ENCODE results near the gene FAM234A.

The FAM234A gene

DNA sequence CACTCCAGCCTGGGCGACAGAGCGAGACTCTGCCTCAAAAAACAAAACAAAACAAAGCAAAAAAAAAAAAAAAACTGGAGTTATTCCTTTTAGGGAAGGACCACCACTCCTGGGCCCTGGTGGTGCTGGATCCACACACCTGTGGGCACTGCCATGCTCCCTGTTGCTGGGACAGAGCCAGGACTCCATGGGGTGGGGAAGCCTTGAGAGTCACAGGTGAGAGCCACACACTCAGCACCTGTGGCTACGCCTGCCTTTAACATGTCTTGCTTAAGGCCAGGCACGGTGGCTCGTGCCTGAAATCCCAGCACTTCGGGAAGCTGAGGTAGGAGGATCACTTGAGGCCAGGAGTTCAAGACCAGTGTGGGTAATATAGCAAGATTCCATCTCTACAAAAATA lies 66.6 kb downstream of the FAM234A start:
- DNase-seq (ENCODE audit: low spot score), result no peak

DNA sequence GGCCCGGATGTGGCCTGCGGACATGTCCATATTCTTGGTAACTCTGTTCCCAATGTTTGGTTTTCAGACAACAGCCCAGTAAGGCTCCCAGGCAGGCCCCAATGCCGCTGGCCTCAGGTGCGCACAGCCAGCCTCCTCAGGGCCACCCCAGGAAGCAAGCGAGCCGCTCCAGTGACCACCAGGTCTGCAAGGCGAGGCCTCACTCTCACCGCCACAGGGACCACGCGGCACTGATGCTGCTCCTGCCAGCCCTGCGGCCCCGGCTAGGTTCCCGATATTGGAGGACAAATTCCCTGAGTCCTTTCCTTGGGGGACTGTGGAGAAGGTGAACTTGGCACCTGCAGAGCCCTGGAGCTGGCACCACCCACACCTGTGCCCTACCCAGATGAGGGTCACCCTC lies 67.3 kb downstream of the FAM234A start:
- DNase-seq (ENCODE audit: low spot score), result no peak

DNA sequence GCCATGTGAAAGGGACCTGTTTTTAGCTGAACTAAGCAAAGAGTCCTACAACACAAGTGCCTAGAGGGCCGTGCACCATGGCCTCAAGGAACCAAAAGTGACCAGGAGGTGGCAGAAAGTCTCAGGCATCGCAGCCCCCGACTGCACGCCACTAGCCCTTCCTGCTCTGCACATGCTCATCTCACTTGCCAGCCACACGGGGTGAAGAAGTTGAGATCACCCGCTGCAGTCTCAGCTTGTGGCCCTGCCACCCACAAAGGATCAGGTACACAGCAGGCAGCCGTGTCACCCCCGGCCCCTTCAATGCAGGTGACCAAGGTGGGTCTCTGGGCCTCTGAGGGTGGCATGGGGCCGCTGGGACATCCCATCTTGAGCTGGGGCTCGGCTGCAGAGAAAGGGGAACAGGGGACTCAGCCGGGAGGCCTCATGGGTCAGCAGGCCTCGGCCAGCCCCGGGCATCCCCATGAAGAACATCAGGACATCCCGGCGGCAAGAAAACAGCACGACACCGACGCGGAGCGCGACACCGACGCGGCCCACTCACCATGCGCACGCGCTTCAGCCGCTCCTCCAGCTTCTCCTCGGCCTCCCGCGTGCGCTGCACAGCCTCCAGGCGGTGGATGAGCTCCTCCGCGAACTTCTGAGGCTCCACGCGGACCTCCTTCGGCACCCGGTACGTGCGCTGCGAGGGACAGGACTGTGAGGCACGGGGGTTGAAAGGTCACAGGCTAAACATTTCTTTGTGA lies 69.3 kb downstream of the FAM234A start:
- DNase-seq (ENCODE audit: low spot score), result no peak

DNA sequence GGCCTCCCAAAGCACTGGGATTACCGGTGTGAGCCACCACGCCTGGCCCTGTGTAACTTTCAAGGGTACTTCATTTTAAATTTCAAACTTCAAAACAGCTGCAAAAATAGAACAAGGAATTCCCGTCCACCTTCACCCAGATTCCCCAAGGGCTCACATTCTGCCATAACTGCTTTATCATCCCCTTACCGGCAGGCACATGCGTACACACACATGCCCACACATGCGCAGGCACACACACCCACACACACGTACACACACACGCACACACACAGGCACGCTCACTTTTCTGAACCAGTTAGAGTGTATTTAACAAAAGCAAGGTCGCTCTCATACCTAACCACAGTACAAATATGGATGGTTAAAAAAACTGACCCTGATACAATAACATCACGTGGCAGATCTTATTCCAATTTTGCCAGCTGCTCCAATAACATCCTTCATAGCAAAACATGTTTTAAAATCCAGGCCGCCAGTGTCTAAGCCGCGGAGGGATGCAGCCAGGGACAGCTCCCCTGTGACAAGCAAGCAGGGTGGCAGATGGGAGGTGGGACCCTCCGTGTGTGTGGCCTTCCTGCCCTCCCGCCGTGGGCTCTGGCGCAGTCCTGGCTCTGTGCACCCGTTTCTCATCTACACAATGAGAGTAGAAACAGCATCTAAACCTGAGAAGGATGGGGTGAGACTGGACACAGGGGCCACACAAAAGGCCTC lies 71.5 kb downstream of the FAM234A start:
- DNase-seq (ENCODE audit: low spot score), result no peak

DNA sequence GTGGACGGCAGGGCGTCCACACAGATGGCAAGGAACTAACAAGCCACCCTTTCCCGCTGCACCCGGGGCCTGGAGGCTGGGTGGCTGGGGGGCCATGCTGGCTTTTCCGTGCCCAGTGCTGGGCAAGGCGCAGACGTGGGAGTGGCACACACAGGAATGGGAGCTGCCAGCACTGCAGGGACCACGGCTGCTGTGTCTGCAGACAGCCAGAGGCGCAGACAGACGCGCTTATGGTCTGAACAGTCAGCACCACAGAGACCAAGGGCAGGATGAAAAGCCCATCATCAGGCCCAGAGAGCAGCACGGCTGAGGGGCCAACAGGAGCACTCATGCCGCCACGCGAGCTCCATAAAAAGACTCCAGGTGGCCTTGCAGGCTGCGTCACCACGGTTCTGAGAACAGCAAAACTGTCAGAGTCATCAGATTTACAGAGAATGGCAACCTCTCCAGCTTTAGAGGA lies 72.3 kb downstream of the FAM234A start:
- DNase-seq (ENCODE audit: low spot score), result no peak

DNA sequence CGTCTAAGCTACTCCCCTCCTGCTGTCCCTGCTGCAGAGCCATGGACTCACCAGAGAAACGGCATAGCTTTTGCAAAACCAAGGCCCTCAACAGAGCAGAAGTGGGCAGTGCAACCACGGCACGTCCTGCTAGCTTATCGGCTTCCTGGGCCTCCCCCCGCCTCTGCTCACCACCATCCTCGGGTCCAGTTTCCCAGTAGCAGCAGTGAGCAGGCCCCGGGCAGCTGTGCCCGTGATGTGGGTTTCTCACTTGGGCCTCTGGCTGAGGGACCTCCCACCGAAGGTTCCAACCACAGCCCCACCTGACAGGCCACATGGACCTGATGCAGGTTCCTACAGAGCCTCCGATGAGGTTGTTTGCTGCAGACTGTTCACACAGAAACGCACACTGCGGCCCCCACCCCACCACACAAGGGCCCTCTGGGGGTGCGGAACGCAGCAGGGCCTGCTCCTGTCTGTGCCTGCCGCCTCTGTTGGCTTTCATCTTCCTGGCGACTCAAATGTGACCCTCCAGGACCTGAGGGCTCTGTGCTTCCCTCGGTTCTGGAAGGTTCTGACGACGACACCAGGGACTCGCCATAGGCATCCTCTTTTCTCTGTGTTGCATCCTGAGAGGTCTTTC lies 73.2 kb downstream of the FAM234A start:
- no peak for DNase-seq (ENCODE audit: low spot score)

DNA sequence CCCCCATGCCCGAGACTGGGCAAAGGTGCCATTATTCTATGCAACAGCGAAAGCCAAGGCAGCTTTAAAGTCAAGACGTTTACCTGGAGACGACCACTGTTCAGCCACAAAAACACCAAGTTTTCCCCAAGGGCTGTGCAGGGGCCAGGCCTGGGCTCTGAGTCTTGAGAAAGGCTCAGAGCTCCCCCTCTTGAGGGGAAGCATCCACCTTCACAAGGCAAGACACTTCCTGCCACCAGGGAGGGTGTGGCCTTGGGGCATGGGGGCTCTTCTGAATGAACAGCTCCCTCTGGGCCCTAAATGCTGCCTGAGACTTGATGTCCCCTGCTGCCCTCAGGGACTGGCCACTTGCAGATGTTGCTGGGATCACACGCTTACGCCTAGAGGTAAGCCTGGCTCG lies 74.9 kb downstream of the FAM234A start:
- DNase-seq (ENCODE audit: low spot score), result no peak

DNA sequence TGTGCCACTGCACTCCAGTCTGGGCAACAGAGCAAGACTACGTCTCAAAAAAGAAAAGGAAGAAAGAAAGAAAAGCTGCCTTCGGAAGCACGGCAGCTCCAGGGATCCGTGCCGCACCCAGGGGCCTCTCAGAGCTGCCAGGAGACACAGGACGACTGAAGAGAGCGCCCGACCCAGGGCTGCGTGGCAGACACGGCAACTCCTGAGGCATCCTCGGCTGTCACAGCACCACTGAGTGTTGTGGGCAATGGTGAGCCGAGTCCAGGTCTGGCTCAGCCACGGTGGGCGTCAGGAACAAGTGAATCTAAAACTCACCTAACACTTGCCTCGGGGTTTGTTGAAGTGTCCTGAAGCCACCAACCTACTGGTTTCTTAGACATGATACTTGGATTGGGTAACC lies 77.1 kb downstream of the FAM234A start:
- DNase-seq (ENCODE audit: low spot score), result no peak

DNA sequence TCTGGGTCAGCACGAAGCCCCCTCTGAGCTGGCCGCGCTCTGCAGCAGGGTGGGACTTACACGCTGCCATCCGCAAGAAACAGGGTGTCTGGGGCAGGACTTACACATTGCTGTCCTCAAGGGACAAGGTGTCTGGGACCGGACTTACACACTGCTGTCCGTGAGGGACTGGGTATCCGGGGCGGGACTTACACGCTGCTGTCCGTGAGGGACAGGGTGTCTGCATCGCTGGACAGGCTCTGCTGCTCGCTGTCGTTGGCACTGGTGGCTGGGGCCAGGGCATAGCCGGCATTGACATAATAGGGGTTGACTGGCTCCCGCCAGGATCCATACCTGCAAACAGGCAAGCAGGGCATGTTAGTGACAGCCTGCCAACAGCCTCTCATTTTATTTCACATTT lies 79.7 kb downstream of the FAM234A start:
- no peak for DNase-seq (ENCODE audit: low spot score)

DNA sequence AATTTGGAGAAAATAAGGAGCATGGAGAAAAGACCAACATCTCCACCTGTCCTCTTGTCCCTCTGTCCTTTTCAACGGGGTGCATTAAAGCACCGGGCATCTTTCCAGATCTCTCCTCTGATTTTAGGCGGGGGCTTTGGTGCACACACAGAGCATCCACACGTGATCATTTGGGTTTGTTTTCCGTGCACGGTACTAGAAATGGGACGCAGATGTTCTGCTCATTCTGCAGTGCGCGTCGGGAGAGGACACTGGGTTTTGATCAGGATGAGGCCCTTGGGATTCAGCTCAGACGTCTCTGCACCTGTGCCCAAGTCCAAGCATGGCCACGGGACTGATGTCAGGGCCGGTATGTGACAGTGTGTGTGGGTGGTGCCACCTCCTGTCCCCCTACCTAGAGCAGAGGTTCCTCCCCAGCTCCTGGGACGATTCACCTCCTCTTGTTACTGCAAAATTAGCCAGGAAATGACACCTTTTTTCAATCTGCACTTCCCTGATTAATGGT lies 80.2 kb downstream of the FAM234A start:
- DNase-seq (ENCODE audit: low spot score), result no peak
